GM12878 (cell line): ENCODE measurements around the gene TAX1BP3. TPM values are rescaled to one million over a fixed set of nuclear protein-coding genes. Genes with fewer than 3 reads are reported as not detected.
A peak's percentile ranks its signal among the peaks of the same experiment; 100 is the strongest.

Experiments
- ATAC-seq: fragments of 200-7000 bp; cut with Tn5 transposase; 3 replicates; pipeline ENCODE4 v1.9.1; 2020; ENCODE audit warnings: mild to moderate bottlenecking, moderate library complexity
- BruUV-seq: library from RNA; stranded (reverse); fragments of 400-500 nt; replicated peaks from 2 replicates; lab custom pipeline; 2021; lab: Mats Ljungman, UMichigan
- CTCF ChIA-PET: fragments of 300-600 bp; sonication (Branson Sonifier 250); formaldehyde crosslinking; extraction: SDS; loops from one replicate; lab custom pipeline; 2021; ENCODE audit warnings: inconsistent platforms; lab: Yijun Ruan, JAX
- POLR2A ChIA-PET: fragments of 350-600 bp; formaldehyde crosslinking; extraction: SDS; loops from one replicate; lab custom pipeline; 2021; ENCODE audit warnings: inconsistent platforms; lab: Charles Lee
- RAD21 ChIA-PET: fragments of 300-600 bp; sonication (Branson Sonifier 250); formaldehyde crosslinking; loops from one replicate; lab custom pipeline; 2023; ENCODE audit warnings: antibody characterized with exemption; ENCODE audit not compliant: unreplicated experiment; lab: Charles Lee
- SMC1A ChIA-PET: fragments of 300-600 bp; sonication (Branson Sonifier 250); formaldehyde crosslinking; loops from one replicate; lab custom pipeline; 2023; ENCODE audit not compliant: unreplicated experiment, uncharacterized antibody; lab: Charles Lee
- DNase-seq: peaks from one replicate; pipeline ENCODE4 v3.0.0-alpha.2; 2011; ENCODE audit warnings: low read depth, low spot score
- FAIRE-seq: peaks from 3 replicates; lab custom pipeline; 2011; peaks lifted over from hg19 to GRCh38; lab: Jason Lieb, UNC
- H2AFZ ChIP-seq: 2 replicates; pipeline ENCODE4 v1.6.0; 2011; ENCODE audit warnings: low read depth, low read length, control low read depth; ENCODE audit not compliant: control insufficient read depth
- H3K27ac ChIP-seq: 2 replicates; pipeline ENCODE4 v1.5.1; 2011; ENCODE audit warnings: control low read depth; ENCODE audit not compliant: control insufficient read depth, insufficient read depth
- H3K27me3 ChIP-seq, 2 experiments: replicated peaks in 1 of 2; 2 replicates each; pipeline versions ENCODE4 v1.6.0 to v1.6.1; 2011; ENCODE audit warnings: low read length in 1 of 2; ENCODE audit not compliant: control insufficient read depth in 2 of 2, insufficient read depth in 2 of 2
- H3K36me3 ChIP-seq, 2 experiments: 2 replicates each; pipeline ENCODE4 v1.5.1; 2011; ENCODE audit warnings: low read length in 1 of 2; ENCODE audit not compliant: control insufficient read depth in 2 of 2, insufficient read depth in 2 of 2
- H3K4me1 ChIP-seq: 2 replicates; pipeline ENCODE4 v1.6.1; 2011; ENCODE audit warnings: mild to moderate bottlenecking, low read length, moderate library complexity, mixed read lengths; ENCODE audit not compliant: control insufficient read depth, insufficient read depth
- H3K4me2 ChIP-seq: 2 replicates; pipeline ENCODE4 v1.6.0; 2011; ENCODE audit warnings: control low read depth; ENCODE audit not compliant: control insufficient read depth, insufficient read depth
- H3K4me3 ChIP-seq: fragments of 200-600 bp; sonication (generic); 2 replicates; pipeline ENCODE4 v1.5.1; 2016
- H3K79me2 ChIP-seq: 2 replicates; pipeline ENCODE4 v1.6.0; 2011; ENCODE audit warnings: low read length; ENCODE audit not compliant: control insufficient read depth, insufficient read depth
- H3K9ac ChIP-seq: 2 replicates; pipeline ENCODE4 v1.8.0; 2011; ENCODE audit warnings: low read length, control low read depth, mixed read lengths; ENCODE audit not compliant: control insufficient read depth, insufficient read depth
- H3K9me3 ChIP-seq: replicated peaks from 3 replicates; pipeline ENCODE4 v1.5.1; 2011; ENCODE audit warnings: mild to moderate bottlenecking, low read length; ENCODE audit not compliant: control insufficient read depth, insufficient read depth
- H4K20me1 ChIP-seq: 2 replicates; pipeline ENCODE4 v1.6.0; 2011; ENCODE audit not compliant: control insufficient read depth, insufficient read depth
- IKZF1 ChIP-seq: fragments of 450-650 bp; conservative IDR thresholded peaks from 2 replicates; pipeline ENCODE4 v1.6.1; 2017; ENCODE audit warnings: antibody characterized with exemption, mild to moderate bottlenecking
- POLR2A ChIP-seq: IDR thresholded peaks from 2 replicates; pipeline ENCODE4 v1.6.1; 2011; ENCODE audit warnings: low read depth, mild to moderate bottlenecking, low read length
- WGBS: methylation state at CpG from one replicate; pipeline ENCODE4 v1.1.6; 2016; ENCODE audit warnings: low lambda C conversion rate; ENCODE audit not compliant: insufficient replicate concordance, insufficient coverage; ENCODE audit errors: missing lambda C conversion rate; 5-methylcytosine and 5-hydroxymethylcytosine counted together
- in situ Hi-C: fragments of 300-500 bp; cut with MboI; formaldehyde crosslinking; loops from 9 replicates; pipeline ENCODE4 v1.14.3; 2018; ENCODE audit warnings: mixed read lengths
- intact Hi-C: fragments of 100-400 bp; cut with micrococcal nuclease; formaldehyde crosslinking; loops from one replicate; pipeline ENCODE4 v1.14.2; 2022; ENCODE audit not compliant: unreplicated experiment
- polyA plus RNA-seq, 11 experiments: library from polyadenylated mRNA; depleted of rRNA in 4 of 11; unstranded in 6 of 11; stranded (reverse) in 5 of 11; fragments of >200 nt; fragmentation: Nextera tagmentation in 4 of 11; fragmentation: Illumina TruSeq in 1 of 11; extraction: Ambion mirVana in 4 of 11; extraction: Trizol in 1 of 11; gene quantifications; 1 replicate in 1 of 11; 2 replicates in 10 of 11; pipeline versions ENCODE4 v1.2.1 to v1.2.3, GENCODE V29; 2011 to 2016; ENCODE audit warnings: inconsistent platforms in 2 of 11, missing spikeins in 2 of 11, low read depth in 1 of 11
- total RNA-seq, 4 experiments: library from RNA; depleted of rRNA in 3 of 4; stranded (reverse); fragments of >200 nt in 3 of 4; fragmentation: Illumina TruSeq in 1 of 4; extraction: Trizol in 1 of 4; gene quantifications; 2 replicates each; pipeline versions ENCODE4 v1.2.1 to v1.2.3, GENCODE V29; 2013 to 2021
- TF ChIP-seq, protein P1 (sequence below): fragments of 450-650 bp; conservative IDR thresholded peaks from 2 replicates; pipeline ENCODE4 v1.6.1; 2017; ENCODE audit warnings: mild to moderate bottlenecking, moderate library complexity

TAX1BP3 gene
- total and polyA plus RNA-seq, 10 of the 15 experiments (the other 5 are each of a cell fraction or from before 2014, with no cell fraction given) = 1.00 to 40.4 (median 15.4) TPM

- FAIRE-seq (no peak), ATAC-seq (no peak), DNase-seq (no peak)
- CTCF ChIA-PET = no interaction called here
- Histone ChIP-seq H3K9ac (no peak overlapping the region), H3K36me3 (no peaks in the 10 kb centered on the region), H3K4me1 (no peaks in the 10 kb centered on the region), H3K4me2 (no peak overlapping the region), H3K9me3 (no peaks in the 10 kb centered on the region), H4K20me1 (no peaks in the 10 kb centered on the region), H3K79me2 (no peaks in the 10 kb centered on the region), H3K4me3 (no peak overlapping the region), H3K27me3 (no peaks in the 10 kb centered on the region), H2AFZ (no peak overlapping the region), H3K27ac (no peak overlapping the region)
- WGBS = 76% methylated on average over 36 of the region's 42 CpGs
- SMC1A ChIA-PET = no interaction called here
- POLR2A ChIA-PET = interaction anchor here (0.5 kb wide), 1 partner anchor 112 kb away, joined by 3 read pairs; no protein-coding TSS in a partner anchor
- RAD21 ChIA-PET = no interaction called here
- BruUV-seq = no TSS peak
- in situ Hi-C loops (no loop called here), intact Hi-C loops (no loop called here)
- TF ChIP-seq, protein P1, sequence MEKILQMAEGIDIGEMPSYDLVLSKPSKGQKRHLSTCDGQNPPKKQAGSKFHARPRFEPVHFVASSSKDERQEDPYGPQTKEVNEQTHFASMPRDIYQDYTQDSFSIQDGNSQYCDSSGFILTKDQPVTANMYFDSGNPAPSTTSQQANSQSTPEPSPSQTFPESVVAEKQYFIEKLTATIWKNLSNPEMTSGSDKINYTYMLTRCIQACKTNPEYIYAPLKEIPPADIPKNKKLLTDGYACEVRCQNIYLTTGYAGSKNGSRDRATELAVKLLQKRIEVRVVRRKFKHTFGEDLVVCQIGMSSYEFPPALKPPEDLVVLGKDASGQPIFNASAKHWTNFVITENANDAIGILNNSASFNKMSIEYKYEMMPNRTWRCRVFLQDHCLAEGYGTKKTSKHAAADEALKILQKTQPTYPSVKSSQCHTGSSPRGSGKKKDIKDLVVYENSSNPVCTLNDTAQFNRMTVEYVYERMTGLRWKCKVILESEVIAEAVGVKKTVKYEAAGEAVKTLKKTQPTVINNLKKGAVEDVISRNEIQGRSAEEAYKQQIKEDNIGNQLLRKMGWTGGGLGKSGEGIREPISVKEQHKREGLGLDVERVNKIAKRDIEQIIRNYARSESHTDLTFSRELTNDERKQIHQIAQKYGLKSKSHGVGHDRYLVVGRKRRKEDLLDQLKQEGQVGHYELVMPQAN = no peak
Observed at GRCh38 chr17:3657874-3658783, 10.2 kb downstream of the TAX1BP3 start.

GRCh38 chr17:3657588-3657869 lies 10.8 kb downstream of the TAX1BP3 start:
- Histone ChIP-seq H3K9ac (no peak overlapping the region), H3K36me3 (no peaks in the 10 kb centered on the region), H3K27me3 (no peaks in the 10 kb centered on the region), H4K20me1 (no peaks in the 10 kb centered on the region)
- no peak for ATAC-seq
- in situ Hi-C loops = no loop called here
- FAIRE-seq = no peak
- no TSS peak for BruUV-seq
- RAD21 ChIA-PET = no interaction called here
- TF ChIP-seq IKZF1 (no peak), POLR2A (peak; percentile 11; the same call in 1 of the 2 replicates)
- TF ChIP-seq, all 136 proteins: peak for 1
- Histone ChIP-seq H2AFZ (no peak overlapping the region), H3K4me1 (no peaks in the 10 kb centered on the region), H3K79me2 (no peaks in the 10 kb centered on the region), H3K4me3 (no peak overlapping the region), H3K4me2 (no peak overlapping the region), H3K9me3 (no peaks in the 10 kb centered on the region), H3K27ac (no peak overlapping the region)
- WGBS = 44% methylated on average over 7 of the region's 7 CpGs
- no peak for DNase-seq
- ChIA-PET POLR2A (no interaction called here), SMC1A (no interaction called here), CTCF (no interaction called here)
- intact Hi-C loops = no loop called here
